H9 (cell line): ENCODE data around the gene ANP32E. TPM values are rescaled to one million over a fixed set of nuclear protein-coding genes. Genes with fewer than 3 reads are reported as not detected.
A peak's percentile ranks its signal among the peaks of the same experiment; 100 is the strongest.

Experiments used
- DNase-seq: peaks from one replicate; pipeline ENCODE4 v3.0.0-alpha.2; 2017
- H2AFZ ChIP-seq: one replicate; pipeline ENCODE4 v1.6.1; 2013; ENCODE audit warnings: mild to moderate bottlenecking, low read length, control low read depth, moderate library complexity
- H2AK5ac ChIP-seq: 2 replicates; pipeline ENCODE4 v1.6.1; 2013; ENCODE audit warnings: low read length, control low read depth, mixed read lengths; ENCODE audit not compliant: insufficient read length
- H2BK120ac ChIP-seq: one replicate; pipeline ENCODE4 v1.6.1; 2013; ENCODE audit warnings: low read depth, mild to moderate bottlenecking, low read length, control low read depth, inconsistent platforms; ENCODE audit not compliant: poor library complexity, severe bottlenecking
- H2BK12ac ChIP-seq: 2 replicates; pipeline ENCODE4 v1.6.1; 2013; ENCODE audit warnings: low read length, control low read depth, mixed read lengths, low read depth; ENCODE audit not compliant: insufficient read length
- H2BK15ac ChIP-seq: 2 replicates; pipeline ENCODE4 v1.6.1; 2013; ENCODE audit warnings: low read depth, low read length, control low read depth
- H2BK20ac ChIP-seq: one replicate; pipeline ENCODE4 v1.6.1; 2013; ENCODE audit warnings: low read depth, mild to moderate bottlenecking, low read length, control low read depth, inconsistent platforms; ENCODE audit not compliant: poor library complexity, severe bottlenecking
- H2BK5ac ChIP-seq: 2 replicates; pipeline ENCODE4 v1.6.1; 2013; ENCODE audit warnings: low read length, control low read depth, mixed read lengths; ENCODE audit not compliant: insufficient read length
- H3K14ac ChIP-seq: 2 replicates; pipeline ENCODE4 v1.6.1; 2013; ENCODE audit warnings: low read length, control low read depth; ENCODE audit not compliant: insufficient read depth
- H3K18ac ChIP-seq: 2 replicates; pipeline ENCODE4 v1.6.1; 2013; ENCODE audit warnings: low read depth, mild to moderate bottlenecking, mixed read lengths, low read length, control low read depth; ENCODE audit not compliant: insufficient read length
- H3K23ac ChIP-seq: 2 replicates; pipeline ENCODE4 v1.6.1; 2013; ENCODE audit warnings: low read length, control low read depth, mixed read lengths, low read depth; ENCODE audit not compliant: insufficient read length
- H3K23me2 ChIP-seq: 2 replicates; pipeline ENCODE4 v1.6.1; 2013; ENCODE audit warnings: low read depth, mild to moderate bottlenecking, mixed read lengths, low read length, control low read depth; ENCODE audit not compliant: insufficient read length, poor library complexity, severe bottlenecking
- H3K27ac ChIP-seq: 2 replicates; pipeline ENCODE4 v1.5.1; 2013; ENCODE audit warnings: low read length, control low read depth, mixed read lengths, low read depth; ENCODE audit not compliant: insufficient read length
- H3K27me3 ChIP-seq: 2 replicates; pipeline ENCODE4 v1.6.1; 2013; ENCODE audit warnings: low read length, control low read depth, inconsistent platforms; ENCODE audit not compliant: insufficient read depth
- H3K4ac ChIP-seq: 2 replicates; pipeline ENCODE4 v1.6.1; 2013; ENCODE audit warnings: low read depth, mild to moderate bottlenecking, control low read depth, inconsistent platforms, low read length, moderate library complexity
- H3K4me1 ChIP-seq: 2 replicates; pipeline ENCODE4 v1.6.1; 2013; ENCODE audit warnings: low read length, control low read depth, inconsistent platforms; ENCODE audit not compliant: insufficient read depth
- H3K4me2 ChIP-seq: 2 replicates; pipeline ENCODE4 v1.6.1; 2013; ENCODE audit warnings: low read length, control low read depth, mixed read lengths; ENCODE audit not compliant: insufficient read length, insufficient read depth
- H3K56ac ChIP-seq: 2 replicates; pipeline ENCODE4 v1.6.1; 2013; ENCODE audit warnings: low read depth, mild to moderate bottlenecking, mixed read lengths, low read length, control low read depth; ENCODE audit not compliant: insufficient read length
- H3K79me1 ChIP-seq: 2 replicates; pipeline ENCODE4 v1.6.1; 2013; ENCODE audit warnings: low read depth, mild to moderate bottlenecking, moderate library complexity, low read length, control low read depth, inconsistent platforms; ENCODE audit not compliant: insufficient read depth, poor library complexity, severe bottlenecking
- H3K79me2 ChIP-seq: 2 replicates; pipeline ENCODE4 v1.6.1; 2013; ENCODE audit warnings: low read length, control low read depth, inconsistent platforms; ENCODE audit not compliant: insufficient read depth
- H3K9ac ChIP-seq: 2 replicates; pipeline ENCODE4 v1.6.1; 2013; ENCODE audit warnings: low read length, control low read depth, mixed read lengths; ENCODE audit not compliant: insufficient read length; ENCODE audit errors: extremely low read depth
- H3K9me3 ChIP-seq: one replicate; pipeline ENCODE4 v1.6.1; 2013; ENCODE audit warnings: low read depth, low read length, inconsistent platforms; ENCODE audit not compliant: control insufficient read depth
- H3T11ph ChIP-seq: one replicate; pipeline ENCODE4 v1.6.1; 2013; ENCODE audit warnings: mild to moderate bottlenecking, low read length, control low read depth, inconsistent platforms
- H4K20me1 ChIP-seq: one replicate; pipeline ENCODE4 v1.6.1; 2013; ENCODE audit not compliant: control insufficient read depth, insufficient read length, insufficient read depth
- H4K5ac ChIP-seq: 2 replicates; pipeline ENCODE4 v1.6.1; 2013; ENCODE audit warnings: low read depth, mild to moderate bottlenecking, mixed read lengths, low read length, control low read depth; ENCODE audit not compliant: insufficient read length
- H4K8ac ChIP-seq: replicated peaks from 2 replicates; pipeline ENCODE4 v1.6.1; 2013; ENCODE audit warnings: low read length, control low read depth, mixed read lengths, low read depth; ENCODE audit not compliant: insufficient read length
- H4K91ac ChIP-seq: 2 replicates; pipeline ENCODE4 v1.6.1; 2013; ENCODE audit warnings: low read depth, mild to moderate bottlenecking, moderate library complexity, mixed read lengths, low read length, control low read depth; ENCODE audit not compliant: insufficient read length
- H3K27ac Mint-ChIP-seq, 3 experiments: 2 replicates in 2 of 3; 3 replicates in 1 of 3; pipeline ENCODE4 v1.8.0; 2020 to 2021; ENCODE audit warnings: mixed read lengths in 3 of 3, mild to moderate bottlenecking in 1 of 3, moderate library complexity in 1 of 3
- H3K27me3 Mint-ChIP-seq: 2 replicates; pipeline ENCODE4 v1.8.0; 2021; ENCODE audit warnings: low read depth, mild to moderate bottlenecking, moderate library complexity, mixed read lengths
- H3K36me3 Mint-ChIP-seq, 3 experiments: 2 replicates in 2 of 3; 3 replicates in 1 of 3; pipeline ENCODE4 v1.8.0; 2020 to 2021; ENCODE audit warnings: low read depth in 3 of 3, mixed read lengths in 3 of 3; ENCODE audit not compliant: insufficient read depth in 1 of 3
- H3K4me1 Mint-ChIP-seq, 2 experiments: 2 replicates each; pipeline ENCODE4 v1.8.0; 2020; ENCODE audit warnings: mixed read lengths in 2 of 2
- H3K4me3 Mint-ChIP-seq, 2 experiments: 2 replicates in 1 of 2; 3 replicates in 1 of 2; pipeline ENCODE4 v1.8.0; 2020 to 2021; ENCODE audit warnings: mild to moderate bottlenecking in 2 of 2, mixed read lengths in 2 of 2, moderate library complexity in 1 of 2
- H3K9me3 Mint-ChIP-seq, 2 experiments: 2 replicates in 1 of 2; 3 replicates in 1 of 2; pipeline ENCODE4 v1.8.0; 2020; ENCODE audit warnings: mild to moderate bottlenecking in 2 of 2, mixed read lengths in 2 of 2, moderate library complexity in 1 of 2
- WGBS: extraction: QIAGEN DNeasy Blood & Tissue Kit; methylation state at CpG from one replicate; pipeline ENCODE4 v1.1.7; 2013; ENCODE audit warnings: missing lambda C conversion rate, low lambda C conversion rate, mixed read lengths; ENCODE audit not compliant: insufficient read length; ENCODE audit errors: extremely low coverage; 5-methylcytosine and 5-hydroxymethylcytosine counted together
- total RNA-seq: library from RNA; stranded (reverse); gene quantifications from 2 replicates; pipeline ENCODE4 v1.2.1, GENCODE V29; 2021
- TF ChIP-seq, protein P1 (sequence below): fragments of 200-600 bp; sonication (generic); conservative IDR thresholded peaks from 3 replicates; pipeline ENCODE4 v1.8.0; 2021; ENCODE audit warnings: antibody characterized with exemption, mild to moderate bottlenecking

Gene ANP32E
- total RNA-seq, 1 experiment from 2014 or later: 106 TPM

GRCh38 chr1:150256554-150257341 lies 20.8 kb upstream of the ANP32E start:
- Histone ChIP-seq H3K23ac (no peak overlapping the region), H2BK5ac (no peak overlapping the region), H2BK20ac (no peak overlapping the region), H3K27me3 (no peaks in the 10 kb centered on the region), H4K20me1 (no peaks in the 10 kb centered on the region), H3K4ac (no peak overlapping the region; the same call in 1 of the 2 replicates), H3K56ac (no peak overlapping the region), H4K8ac (no peak overlapping the region), H2BK12ac (no peak overlapping the region), H2AK5ac (no peak overlapping the region), H2BK120ac (peak overlapping the region; percentile 7), H3K79me2 (no peaks in the 10 kb centered on the region; the same call in 1 of the 2 replicates), H3K18ac (peak overlapping the region; percentile 69), H3K23me2 (peaks cover 41% of the 10 kb centered on the region), H3K4me2 (peak overlapping the region; percentile 79), H3K9me3 (no peaks in the 10 kb centered on the region), H2BK15ac (no peak overlapping the region), H3K14ac (peak overlapping the region; percentile 72), H4K91ac (no peak overlapping the region), H3K27ac (peak overlapping the region; percentile 11), H3K4me1 (peaks cover 8% of the 10 kb centered on the region; the same call in 1 of the 2 replicates), H3K79me1 (no peaks in the 10 kb centered on the region), H2AFZ (no peak overlapping the region), H3K9ac (peak overlapping the region; percentile 63), H3T11ph (no peak overlapping the region), H4K5ac (no peak overlapping the region)
- no peaks in the 10 kb centered on the region for H3K27me3 Mint-ChIP-seq
- no peaks in the 10 kb centered on the region; a peak in 1 of 5 replicates for H3K9me3 Mint-ChIP-seq
- no CpG with 5 or more reads among the region's 14 CpGs for whole genome bisulfite sequencing
- H3K4me1 Mint-ChIP-seq: peaks cover 45 to 53% of the 10 kb centered on the region in 2 experiments
- DNase-seq: peak; percentile 61
- H3K27ac Mint-ChIP-seq: peak overlapping the region; percentile 99 to 100 (median 99)
- peak overlapping the region; percentile 80 to 93 for H3K4me3 Mint-ChIP-seq
- TF ChIP-seq, protein P1, sequence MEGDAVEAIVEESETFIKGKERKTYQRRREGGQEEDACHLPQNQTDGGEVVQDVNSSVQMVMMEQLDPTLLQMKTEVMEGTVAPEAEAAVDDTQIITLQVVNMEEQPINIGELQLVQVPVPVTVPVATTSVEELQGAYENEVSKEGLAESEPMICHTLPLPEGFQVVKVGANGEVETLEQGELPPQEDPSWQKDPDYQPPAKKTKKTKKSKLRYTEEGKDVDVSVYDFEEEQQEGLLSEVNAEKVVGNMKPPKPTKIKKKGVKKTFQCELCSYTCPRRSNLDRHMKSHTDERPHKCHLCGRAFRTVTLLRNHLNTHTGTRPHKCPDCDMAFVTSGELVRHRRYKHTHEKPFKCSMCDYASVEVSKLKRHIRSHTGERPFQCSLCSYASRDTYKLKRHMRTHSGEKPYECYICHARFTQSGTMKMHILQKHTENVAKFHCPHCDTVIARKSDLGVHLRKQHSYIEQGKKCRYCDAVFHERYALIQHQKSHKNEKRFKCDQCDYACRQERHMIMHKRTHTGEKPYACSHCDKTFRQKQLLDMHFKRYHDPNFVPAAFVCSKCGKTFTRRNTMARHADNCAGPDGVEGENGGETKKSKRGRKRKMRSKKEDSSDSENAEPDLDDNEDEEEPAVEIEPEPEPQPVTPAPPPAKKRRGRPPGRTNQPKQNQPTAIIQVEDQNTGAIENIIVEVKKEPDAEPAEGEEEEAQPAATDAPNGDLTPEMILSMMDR: no peak
- H3K36me3 Mint-ChIP-seq: peaks cover 10 to 14% (median 10%) of the 10 kb centered on the region in 3 experiments
